Chondrocyte (in vitro differentiated cells): ENCODE results near the gene KRTAP20-3. TPM values are rescaled to one million over a fixed set of nuclear protein-coding genes. Genes with fewer than 3 reads are reported as not detected.

Source experiments
- DNase-seq: peaks from one replicate; pipeline ENCODE4 v3.0.0; 2021; ENCODE audit warnings: mixed read lengths, low spot score
- H3K27ac Mint-ChIP-seq: one replicate; pipeline ENCODE4 v1.8.0; 2021; ENCODE audit warnings: mild to moderate bottlenecking, moderate library complexity, mixed read lengths; ENCODE audit not compliant: unreplicated experiment
- H3K27me3 Mint-ChIP-seq: 2 replicates; pipeline ENCODE4 v1.8.0; 2021; ENCODE audit warnings: low read depth, mixed read lengths
- H3K36me3 Mint-ChIP-seq: 2 replicates; pipeline ENCODE4 v1.8.0; 2021; ENCODE audit warnings: low read depth, mixed read lengths
- H3K4me1 Mint-ChIP-seq: 2 replicates; pipeline ENCODE4 v1.8.0; 2021; ENCODE audit warnings: low read depth, mild to moderate bottlenecking, mixed read lengths
- H3K4me3 Mint-ChIP-seq: one replicate; pipeline ENCODE4 v1.8.0; 2021; ENCODE audit warnings: mild to moderate bottlenecking, moderate library complexity, mixed read lengths; ENCODE audit not compliant: unreplicated experiment
- H3K9me3 Mint-ChIP-seq: 2 replicates; pipeline ENCODE4 v1.8.0; 2021; ENCODE audit warnings: low read depth, mixed read lengths
- CTCF ChIP-seq: fragments of 200-600 bp; sonication (generic); IDR thresholded peaks from 2 replicates; pipeline ENCODE4 v1.5.0; 2021; ENCODE audit warnings: antibody characterized with exemption, mild to moderate bottlenecking, moderate library complexity
- total RNA-seq: library from RNA; stranded (reverse); gene quantifications from 3 replicates; pipeline ENCODE4 v1.2.1, GENCODE V29; 2021

KRTAP20-3 gene
- total RNA-seq, 1 donor from 2014 or later = not detected

DNA sequence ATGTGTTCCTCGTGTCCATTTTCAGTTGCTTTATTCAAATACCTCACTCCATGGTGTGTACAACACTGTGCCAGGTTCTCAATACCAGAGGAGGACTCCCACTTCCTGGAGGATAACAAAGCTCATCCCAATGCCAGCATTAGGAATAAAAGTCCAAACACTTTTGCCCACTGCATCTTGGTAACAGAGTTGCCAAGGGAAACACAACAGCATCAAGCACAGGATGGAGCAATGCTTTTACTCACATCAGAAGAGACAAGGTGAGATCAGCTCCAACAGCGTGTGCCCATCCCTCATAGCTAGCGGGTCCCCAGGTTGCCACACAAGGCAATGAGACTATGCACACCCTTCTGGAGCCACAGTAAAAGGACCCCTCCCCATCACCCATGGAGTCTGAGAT is 19.3 kb upstream of the KRTAP20-3 start:
- Mint-ChIP-seq H3K36me3 (no peaks in the 10 kb centered on the region), H3K27ac (no peak overlapping the region), H3K9me3 (peaks cover 20% of the 10 kb centered on the region), H3K4me3 (no peak overlapping the region), H3K4me1 (no peaks in the 10 kb centered on the region), H3K27me3 (no peaks in the 10 kb centered on the region)
- no peak for DNase-seq
- no peak for TF ChIP-seq CTCF

DNA sequence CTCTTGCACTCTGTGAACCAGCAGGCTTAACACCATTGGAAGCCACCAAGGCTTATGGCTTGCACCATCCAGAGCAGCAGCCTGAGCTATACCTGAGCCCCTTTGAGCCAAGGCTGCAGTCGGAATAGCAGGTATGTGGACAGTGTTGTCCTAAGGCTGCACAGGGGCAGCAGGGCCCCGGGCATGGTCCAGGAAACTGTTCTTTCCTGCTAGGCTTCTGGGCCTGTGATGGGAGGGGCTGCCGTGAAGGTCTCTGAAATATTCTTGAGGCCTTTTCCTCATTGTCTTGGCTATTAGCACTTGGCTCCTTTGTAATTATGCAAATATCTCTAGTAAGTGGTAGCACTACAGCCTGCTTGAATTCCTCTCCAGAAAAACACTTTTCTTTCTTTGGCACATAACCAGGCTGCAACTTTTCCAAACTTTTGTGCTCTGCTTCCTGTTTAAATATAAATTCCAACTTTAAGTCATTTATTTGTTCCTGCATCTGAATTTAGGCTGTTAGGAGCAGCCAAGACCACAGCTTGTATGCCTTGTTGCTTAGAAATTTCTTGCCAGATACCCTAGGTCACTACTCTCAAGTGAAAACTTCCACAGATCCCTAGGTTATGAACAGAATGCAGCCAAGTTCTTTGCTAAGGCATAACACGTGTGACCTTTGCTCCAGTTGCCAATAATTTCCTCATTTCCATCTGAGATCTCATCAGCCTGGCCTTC is 17.1 kb upstream of the KRTAP20-3 start:
- no peak for DNase-seq
- Mint-ChIP-seq H3K36me3 (no peaks in the 10 kb centered on the region), H3K4me1 (no peaks in the 10 kb centered on the region), H3K27ac (no peak overlapping the region), H3K27me3 (no peaks in the 10 kb centered on the region), H3K9me3 (peaks cover 20% of the 10 kb centered on the region), H3K4me3 (no peak overlapping the region)
- no peak for TF ChIP-seq CTCF

DNA sequence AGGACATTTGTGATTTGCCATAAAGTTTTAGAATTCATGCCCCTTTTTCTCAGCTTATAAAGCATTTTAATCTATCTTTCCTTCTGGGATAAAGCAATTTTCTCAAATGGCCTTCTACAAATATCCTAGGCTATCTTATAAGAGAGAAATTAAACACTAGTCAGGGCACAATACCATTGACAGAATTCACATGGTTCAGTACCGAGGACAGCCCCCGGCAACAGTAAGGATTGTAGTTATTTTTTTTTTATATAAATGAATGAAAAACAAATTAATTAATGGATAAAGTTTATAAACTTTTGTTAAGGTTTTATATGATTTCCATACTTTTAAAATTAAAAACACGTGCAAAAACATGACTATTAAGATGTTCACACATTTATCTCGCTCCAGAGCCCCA is 14.6 kb upstream of the KRTAP20-3 start:
- Mint-ChIP-seq H3K4me1 (no peaks in the 10 kb centered on the region), H3K27me3 (no peaks in the 10 kb centered on the region), H3K9me3 (peaks cover 22% of the 10 kb centered on the region), H3K36me3 (no peaks in the 10 kb centered on the region), H3K27ac (no peak overlapping the region), H3K4me3 (no peak overlapping the region)
- no peak for DNase-seq
- TF ChIP-seq CTCF = no peak

DNA sequence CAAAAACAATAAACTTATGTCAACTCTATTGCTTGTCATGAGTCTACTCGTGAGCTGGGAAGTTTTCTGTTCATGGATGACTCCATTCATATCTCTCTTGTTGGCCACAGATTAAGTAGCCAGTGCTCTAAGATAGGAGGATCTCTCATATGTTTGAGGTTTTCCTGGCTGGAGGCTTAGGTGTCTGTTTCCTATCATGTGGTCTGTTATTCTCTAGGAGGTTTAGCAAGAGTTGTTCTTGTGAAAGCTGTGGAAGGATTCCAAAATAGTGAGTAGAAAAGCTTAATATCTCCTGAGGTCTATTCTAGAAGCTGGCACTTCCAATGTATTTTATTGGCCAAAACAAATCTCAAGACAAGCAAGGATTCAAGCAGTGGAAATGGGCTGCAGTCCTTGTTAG is 13.5 kb upstream of the KRTAP20-3 start:
- Mint-ChIP-seq H3K4me1 (no peaks in the 10 kb centered on the region), H3K9me3 (peaks cover 22% of the 10 kb centered on the region), H3K27ac (no peak overlapping the region), H3K4me3 (no peak overlapping the region), H3K36me3 (no peaks in the 10 kb centered on the region), H3K27me3 (no peaks in the 10 kb centered on the region)
- no peak for DNase-seq
- TF ChIP-seq CTCF = no peak

GRCh38 chr21:30634906-30635305 is 7.8 kb upstream of the KRTAP20-3 start, which contains the start of gene KRTAP20-2:
KRTAP20-2 (plus strand) TSS chr21:30635206; CDS start chr21:30635264, 58 bp downstream.
- Mint-ChIP-seq H3K9me3 (peaks cover 10% of the 10 kb centered on the region), H3K4me1 (no peaks in the 10 kb centered on the region), H3K27me3 (no peaks in the 10 kb centered on the region), H3K4me3 (no peak within 1 kb of the TSS), H3K27ac (no peak within 1 kb of the TSS), H3K36me3 (no peaks in the 10 kb centered on the region)
- DNase-seq = no peak
- no peak for TF ChIP-seq CTCF
